K562 (cell line): ENCODE data around the gene IMPA2. TPM values are rescaled to one million over a fixed set of nuclear protein-coding genes. Genes with fewer than 3 reads are reported as not detected.

ENCODE experiments used
- ATAC-seq: fragments of 200-7000 bp; cut with Tn5 transposase; 3 replicates; pipeline ENCODE4 v1.9.1; 2020; ENCODE audit warnings: moderate library complexity
- BruUV-seq: library from RNA; stranded (reverse); fragments of 400-500 nt; replicated peaks from 2 replicates; lab custom pipeline; 2021; lab: Mats Ljungman, UMichigan
- CTCF ChIA-PET: fragments of 300-600 bp; formaldehyde crosslinking; extraction: SDS; loops from one replicate; lab custom pipeline; 2021; ENCODE audit warnings: low intra/inter-chr PET ratio; lab: Yijun Ruan, JAX
- POLR2A ChIA-PET: fragments of 300-600, 350-650 bp; sonication (Branson Sonifier 250); formaldehyde crosslinking; extraction: SDS; loops from one replicate; lab custom pipeline; 2021; ENCODE audit warnings: antibody characterized with exemption, inconsistent platforms; lab: Yijun Ruan, JAX
- DNase-seq, 4 experiments: peaks; one replicate each; pipeline versions ENCODE4 v3.0.0 to v3.0.0-alpha.2; 2011 to 2018; ENCODE audit warnings: low spot score in 3 of 4, mixed read lengths in 3 of 4; ENCODE audit errors: extremely low read depth in 1 of 4
- FAIRE-seq: peaks from 2 replicates; lab custom pipeline; 2011; peaks lifted over from hg19 to GRCh38; lab: Jason Lieb, UNC
- H2AFZ ChIP-seq: 2 replicates; pipeline ENCODE4 v1.6.0; 2011; ENCODE audit warnings: low read depth, low read length, control low read depth, inconsistent platforms
- H3K27ac ChIP-seq: fragments of 200-600 bp; 3 replicates; pipeline ENCODE4 v1.8.0; 2011; ENCODE audit warnings: low read depth, mild to moderate bottlenecking, control low read depth, inconsistent platforms, low read length, moderate library complexity, mixed read lengths; ENCODE audit errors: extremely low read depth
- H3K27me3 ChIP-seq, 2 experiments: fragments of 300-600 bp in 1 of 2; 2 replicates in 1 of 2; 3 replicates in 1 of 2; pipeline versions ENCODE4 v1.6.0 to v1.8.0; 2011; ENCODE audit warnings: inconsistent platforms in 2 of 2, low read length in 2 of 2, mild to moderate bottlenecking in 1 of 2, mixed read lengths in 1 of 2, moderate library complexity in 1 of 2; ENCODE audit not compliant: control insufficient read depth in 2 of 2, insufficient read depth in 2 of 2
- H3K36me3 ChIP-seq: fragments of 300-600 bp; 3 replicates; pipeline ENCODE4 v1.8.0; 2011; ENCODE audit warnings: mild to moderate bottlenecking, low read length, inconsistent platforms; ENCODE audit not compliant: control insufficient read depth, insufficient read depth
- H3K4me1 ChIP-seq, 2 experiments: fragments of 200-600 bp in 1 of 2; replicated peaks in 1 of 2; 2 replicates in 1 of 2; 3 replicates in 1 of 2; pipeline versions ENCODE4 v1.5.1 to v1.8.0; 2011; ENCODE audit warnings: inconsistent platforms in 2 of 2, low read length in 2 of 2, mild to moderate bottlenecking in 1 of 2, mixed read lengths in 1 of 2, moderate library complexity in 1 of 2; ENCODE audit not compliant: control insufficient read depth in 2 of 2, insufficient read depth in 2 of 2
- H3K4me2 ChIP-seq: 2 replicates; pipeline ENCODE4 v1.6.1; 2011; ENCODE audit warnings: low read length, control low read depth, inconsistent platforms, mixed read lengths; ENCODE audit not compliant: insufficient read depth
- H3K4me3 ChIP-seq: fragments of 200-600 bp; sonication (generic), shearing (Covaris generic); 2 replicates; pipeline ENCODE4 v1.5.1; 2016; ENCODE audit warnings: control low read depth, inconsistent platforms
- H3K79me2 ChIP-seq: fragments of 200-600 bp; 3 replicates; pipeline ENCODE4 v1.8.0; 2011; ENCODE audit warnings: low read length, inconsistent platforms; ENCODE audit not compliant: control insufficient read depth, insufficient read depth
- H3K9ac ChIP-seq, 2 experiments: 2 replicates each; pipeline versions ENCODE4 v1.6.0 to v1.6.1; 2011; ENCODE audit warnings: low read depth in 2 of 2, low read length in 2 of 2, control low read depth in 1 of 2, inconsistent platforms in 1 of 2, mild to moderate bottlenecking in 1 of 2, mixed read lengths in 1 of 2; ENCODE audit not compliant: insufficient read depth in 1 of 2
- H3K9me1 ChIP-seq: one replicate; pipeline ENCODE4 v1.6.0; 2011; ENCODE audit warnings: inconsistent platforms, mild to moderate bottlenecking, low read length, moderate library complexity; ENCODE audit not compliant: control insufficient read depth, insufficient read depth
- H3K9me3 ChIP-seq: replicated peaks from 2 replicates; pipeline ENCODE4 v1.5.1; 2011; ENCODE audit warnings: low read depth, low read length, inconsistent platforms; ENCODE audit not compliant: control insufficient read depth, insufficient read depth
- H4K20me1 ChIP-seq: replicated peaks from 2 replicates; pipeline ENCODE4 v1.6.1; 2011; ENCODE audit warnings: low read length, inconsistent platforms, mixed read lengths; ENCODE audit not compliant: control insufficient read depth, insufficient read depth
- DIDO1 ChIP-seq: fragments of 450-650 bp; IDR thresholded peaks from 2 replicates; pipeline ENCODE4 v1.6.1; 2016; ENCODE audit warnings: low read depth, missing biosample characterization, missing genetic modification characterization
- GTF2F1 ChIP-seq: IDR thresholded peaks from 2 replicates; pipeline ENCODE4 v1.6.1; 2011; ENCODE audit warnings: low read depth, low read length, improper control_type of control experiment
- IFI16 ChIP-seq: fragments of 250-450 bp; sonication (Bioruptor Pico); IDR thresholded peaks from 2 replicates; pipeline ENCODE4 v2.1.2; 2022; ENCODE audit warnings: mild to moderate bottlenecking, inconsistent platforms
- POLR2G ChIP-seq: fragments of 200-400 bp; formaldehyde crosslinking; IDR thresholded peaks from 2 replicates; pipeline ENCODE4 v1.6.1; 2017; ENCODE audit warnings: low read depth, mild to moderate bottlenecking, antibody characterized with exemption, low read length, moderate library complexity
- ZNF146 ChIP-seq: IDR thresholded peaks from one replicate; pipeline ENCODE4 v1.6.1; 2018; ENCODE audit warnings: missing compliant biosample characterization; ENCODE audit not compliant: unreplicated experiment
- WGBS: fragments of 100-300 bp; shearing (Covaris generic); methylation state at CpG from one replicate; pipeline ENCODE4 v1.1.6; 2016; ENCODE audit warnings: low coverage, mixed read lengths; ENCODE audit not compliant: insufficient coverage; ENCODE audit errors: missing lambda C conversion rate; 5-methylcytosine and 5-hydroxymethylcytosine counted together
- in situ Hi-C: fragments of 300-500 bp; cut with MboI; formaldehyde crosslinking; loops from 4 replicates; pipeline ENCODE4 v1.15.0; 2018; ENCODE audit warnings: inconsistent platforms, mixed read lengths
- intact Hi-C: fragments of 100-400 bp; cut with micrococcal nuclease; formaldehyde crosslinking; loops from 2 replicates; pipeline ENCODE4 v1.14.2; 2022
- polyA plus RNA-seq, 8 experiments: library from polyadenylated mRNA; depleted of rRNA in 4 of 8; stranded (reverse) in 5 of 8; unstranded in 3 of 8; fragments of >200 nt; fragmentation: Nextera tagmentation in 2 of 8; fragmentation: Illumina TruSeq in 1 of 8; extraction: Ambion mirVana in 2 of 8; extraction: Trizol in 1 of 8; gene quantifications; 2 replicates each; pipeline versions ENCODE4 v1.2.1 to v1.2.3, GENCODE V29; 2011 to 2014; ENCODE audit warnings: inconsistent platforms in 1 of 8, missing spikeins in 1 of 8
- total RNA-seq, 7 experiments: library from RNA; depleted of rRNA in 6 of 7; stranded (reverse); fragments of >200 nt in 6 of 7; fragmentation: Illumina TruSeq in 2 of 7; extraction: Trizol in 2 of 7; gene quantifications; 2 replicates each; pipeline versions ENCODE4 v1.2.1 to v1.2.3, GENCODE V29; 2011 to 2021; ENCODE audit warnings: low replicate concordance in 1 of 7
- TF ChIP-seq, protein P1 (sequence below): fragments of 250-450 bp; sonication (Bioruptor Pico); IDR thresholded peaks from 2 replicates; pipeline ENCODE4 v1.4.0; 2020; ENCODE audit warnings: mild to moderate bottlenecking, moderate library complexity, borderline replicate concordance

IMPA2 gene
- total and polyA plus RNA-seq, 9 of the 15 experiments (the other 6 are each of a cell fraction or from before 2014, with no cell fraction given), result 0.62 to 11.3 (median 5.7) TPM

DNA sequence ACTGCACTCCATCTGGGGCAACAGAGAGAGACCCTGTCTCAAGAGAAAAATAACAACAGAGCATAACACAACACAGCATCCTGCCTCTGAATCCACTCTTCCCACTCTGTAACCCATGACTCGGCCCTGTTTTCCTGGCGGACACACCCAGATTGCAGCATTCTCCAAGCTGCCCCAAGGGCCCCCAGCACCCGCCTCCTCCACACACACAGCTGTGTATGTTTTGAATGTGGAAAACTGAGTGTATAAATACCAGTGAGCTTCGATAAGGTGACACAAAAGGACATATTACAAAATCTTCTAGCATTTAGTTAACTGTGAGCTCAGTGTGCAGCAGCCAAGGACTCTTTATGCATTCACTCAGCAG lies 13.0 kb downstream of the IMPA2 start:
- no TSS peak for BruUV-seq
- POLR2A ChIA-PET, result interaction anchor here (0.6 to 1.6 kb wide), 4 partner anchors 43 to 89 kb away, joined by 3 to 6 read pairs (median 4); no protein-coding TSS in a partner anchor
- DNase-seq, result no peak

More for the DNA sequence above, 13.0 kb downstream of the IMPA2 start:
- Histone ChIP-seq H3K4me2 (no peak overlapping the region), H3K27me3 (peaks cover 0 to 4% of the 10 kb centered on the region in 2 experiments; a peak in 1 of 5 replicates), H3K9ac (no peak overlapping the region), H3K79me2 (no peaks in the 10 kb centered on the region), H3K36me3 (no peaks in the 10 kb centered on the region), H3K9me3 (no peaks in the 10 kb centered on the region)
- CTCF ChIA-PET, result interaction anchor here (1.6 to 2.5 kb wide), 2 partner anchors 56 to 262 kb away, joined by 9 to 30 read pairs; no protein-coding TSS in a partner anchor
- ATAC-seq, result no peak
- no peak for TF ChIP-seq GTF2F1
- no peak for TF ChIP-seq DIDO1 (tag)
- no peak for TF ChIP-seq IFI16 (CRISPR knock-in tag)
- TF ChIP-seq ZNF146 (CRISPR knock-in tag), result no peak
- TF ChIP-seq POLR2G, result no peak
- TF ChIP-seq, protein P1, sequence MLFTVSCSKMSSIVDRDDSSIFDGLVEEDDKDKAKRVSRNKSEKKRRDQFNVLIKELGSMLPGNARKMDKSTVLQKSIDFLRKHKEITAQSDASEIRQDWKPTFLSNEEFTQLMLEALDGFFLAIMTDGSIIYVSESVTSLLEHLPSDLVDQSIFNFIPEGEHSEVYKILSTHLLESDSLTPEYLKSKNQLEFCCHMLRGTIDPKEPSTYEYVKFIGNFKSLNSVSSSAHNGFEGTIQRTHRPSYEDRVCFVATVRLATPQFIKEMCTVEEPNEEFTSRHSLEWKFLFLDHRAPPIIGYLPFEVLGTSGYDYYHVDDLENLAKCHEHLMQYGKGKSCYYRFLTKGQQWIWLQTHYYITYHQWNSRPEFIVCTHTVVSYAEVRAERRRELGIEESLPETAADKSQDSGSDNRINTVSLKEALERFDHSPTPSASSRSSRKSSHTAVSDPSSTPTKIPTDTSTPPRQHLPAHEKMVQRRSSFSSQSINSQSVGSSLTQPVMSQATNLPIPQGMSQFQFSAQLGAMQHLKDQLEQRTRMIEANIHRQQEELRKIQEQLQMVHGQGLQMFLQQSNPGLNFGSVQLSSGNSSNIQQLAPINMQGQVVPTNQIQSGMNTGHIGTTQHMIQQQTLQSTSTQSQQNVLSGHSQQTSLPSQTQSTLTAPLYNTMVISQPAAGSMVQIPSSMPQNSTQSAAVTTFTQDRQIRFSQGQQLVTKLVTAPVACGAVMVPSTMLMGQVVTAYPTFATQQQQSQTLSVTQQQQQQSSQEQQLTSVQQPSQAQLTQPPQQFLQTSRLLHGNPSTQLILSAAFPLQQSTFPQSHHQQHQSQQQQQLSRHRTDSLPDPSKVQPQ, result no peak
- TF ChIP-seq, all 486 proteins: peak for 0
- intact Hi-C loops (no loop called here), in situ Hi-C loops (loop anchor here (10.0 kb wide), 1 partner anchor 260 kb away; no protein-coding TSS in a partner anchor)
- Histone ChIP-seq H3K27ac (no peak overlapping the region), H3K4me3 (no peak overlapping the region), H2AFZ (no peak overlapping the region), H3K4me1 (peaks cover 0 to 9% of the 10 kb centered on the region in 2 experiments; a peak in 2 of 5 replicates), H3K9me1 (no peaks in the 10 kb centered on the region), H4K20me1 (peaks cover 4% of the 10 kb centered on the region; the same call in 1 of the 2 replicates)
- 53% methylated on average over 4 of the region's 4 CpGs for WGBS
- FAIRE-seq, result no peak
